Measurements from ENCODE around the gene ERC2.

The ERC2 gene

DNA sequence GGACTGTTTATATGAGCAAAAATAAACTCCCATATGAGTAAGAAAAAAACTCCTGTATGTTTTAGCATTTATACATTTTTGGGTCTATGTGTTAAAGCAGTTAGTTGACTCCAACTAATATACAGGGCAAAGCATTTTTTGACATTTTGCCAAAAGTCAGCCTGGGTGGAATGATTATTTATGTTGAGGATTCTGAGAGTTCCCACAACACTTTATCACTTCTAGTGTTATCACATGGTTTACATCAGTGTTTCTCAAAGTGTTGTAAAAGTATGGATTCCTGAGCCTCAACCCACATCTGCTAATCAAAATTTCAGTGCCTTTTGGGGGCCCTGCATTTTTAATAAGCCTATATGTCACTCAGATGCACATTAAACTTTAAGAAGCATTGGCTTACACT, 643.9 kb downstream of the ERC2 start:
- H3K4me3 ChIP-seq (ENCODE audit: low read length), result no peak overlapping the region
- no peak for DNase-seq (ENCODE audit: low read depth)
- TF ChIP-seq, protein P1, sequence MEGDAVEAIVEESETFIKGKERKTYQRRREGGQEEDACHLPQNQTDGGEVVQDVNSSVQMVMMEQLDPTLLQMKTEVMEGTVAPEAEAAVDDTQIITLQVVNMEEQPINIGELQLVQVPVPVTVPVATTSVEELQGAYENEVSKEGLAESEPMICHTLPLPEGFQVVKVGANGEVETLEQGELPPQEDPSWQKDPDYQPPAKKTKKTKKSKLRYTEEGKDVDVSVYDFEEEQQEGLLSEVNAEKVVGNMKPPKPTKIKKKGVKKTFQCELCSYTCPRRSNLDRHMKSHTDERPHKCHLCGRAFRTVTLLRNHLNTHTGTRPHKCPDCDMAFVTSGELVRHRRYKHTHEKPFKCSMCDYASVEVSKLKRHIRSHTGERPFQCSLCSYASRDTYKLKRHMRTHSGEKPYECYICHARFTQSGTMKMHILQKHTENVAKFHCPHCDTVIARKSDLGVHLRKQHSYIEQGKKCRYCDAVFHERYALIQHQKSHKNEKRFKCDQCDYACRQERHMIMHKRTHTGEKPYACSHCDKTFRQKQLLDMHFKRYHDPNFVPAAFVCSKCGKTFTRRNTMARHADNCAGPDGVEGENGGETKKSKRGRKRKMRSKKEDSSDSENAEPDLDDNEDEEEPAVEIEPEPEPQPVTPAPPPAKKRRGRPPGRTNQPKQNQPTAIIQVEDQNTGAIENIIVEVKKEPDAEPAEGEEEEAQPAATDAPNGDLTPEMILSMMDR (conservative IDR thresholded peaks at IDR 0.05; ENCODE audit: low read length), result no peak

GRCh38 chr3:55823829-55824228, 644.4 kb downstream of the ERC2 start:
- TF ChIP-seq, protein P1 (conservative IDR thresholded peaks at IDR 0.05; ENCODE audit: low read length), result no peak
- no peak overlapping the region for H3K4me3 ChIP-seq (ENCODE audit: low read length)
- no peak for DNase-seq (ENCODE audit: low read depth)

DNA sequence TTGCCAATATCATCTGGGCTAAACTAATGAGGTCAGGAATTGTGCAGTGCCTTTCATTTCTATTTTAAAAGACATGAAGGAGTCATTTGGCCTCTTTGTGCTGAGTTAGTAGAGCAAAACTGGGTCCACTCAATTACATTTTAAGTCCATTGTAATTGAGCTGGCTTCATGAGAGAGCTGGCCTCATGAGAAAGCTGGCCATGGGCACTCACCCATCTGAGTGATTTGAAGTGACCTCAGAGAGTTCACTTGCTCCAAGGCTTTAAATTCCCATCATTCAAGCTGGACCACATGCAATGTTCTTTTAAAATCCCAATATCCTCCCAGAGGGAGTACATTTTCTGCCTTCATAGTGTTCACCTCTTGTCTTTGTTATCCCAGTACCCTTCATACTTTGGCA, 645.3 kb downstream of the ERC2 start:
- DNase-seq (ENCODE audit: low read depth), result no peak
- TF ChIP-seq, protein P1 (conservative IDR thresholded peaks at IDR 0.05; ENCODE audit: low read length), result no peak

DNA sequence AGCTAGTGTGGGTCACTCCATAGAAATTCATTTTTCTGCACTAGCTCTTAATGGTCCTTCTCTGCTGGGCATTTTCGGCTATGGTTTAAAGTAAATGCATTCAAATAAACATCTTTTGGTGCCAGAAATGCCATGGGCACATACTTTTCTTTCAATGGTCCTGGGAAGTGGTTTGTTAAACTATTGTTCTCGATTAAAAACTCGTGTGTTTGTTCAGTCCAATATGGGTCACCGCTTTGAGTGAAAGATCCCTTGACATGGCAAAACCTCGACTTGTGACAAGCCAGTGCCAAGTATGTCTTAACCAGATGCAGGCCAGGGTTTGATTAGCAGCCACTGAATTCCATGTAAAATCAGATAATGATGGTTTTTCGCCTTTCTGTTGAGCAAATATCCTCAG, 649.3 kb downstream of the ERC2 start:
- TF ChIP-seq, protein P1 (conservative IDR thresholded peaks at IDR 0.05; ENCODE audit: low read length), result no peak
- H3K4me3 ChIP-seq (ENCODE audit: low read length), result no peak overlapping the region
- no peak for DNase-seq (ENCODE audit: low read depth)

More for the DNA sequence above, 645.3 kb downstream of the ERC2 start:
- no peak overlapping the region for H3K4me3 ChIP-seq (ENCODE audit: low read length)

- DNase-seq (ENCODE audit: low read depth), result no peak
- no peak overlapping the region for H3K4me3 ChIP-seq (ENCODE audit: low read length)
- TF ChIP-seq, protein P1 (conservative IDR thresholded peaks at IDR 0.05; ENCODE audit: low read length), result no peak
These were observed 649.8 kb downstream of the ERC2 start for GRCh38 chr3:55818485-55818884.

DNA sequence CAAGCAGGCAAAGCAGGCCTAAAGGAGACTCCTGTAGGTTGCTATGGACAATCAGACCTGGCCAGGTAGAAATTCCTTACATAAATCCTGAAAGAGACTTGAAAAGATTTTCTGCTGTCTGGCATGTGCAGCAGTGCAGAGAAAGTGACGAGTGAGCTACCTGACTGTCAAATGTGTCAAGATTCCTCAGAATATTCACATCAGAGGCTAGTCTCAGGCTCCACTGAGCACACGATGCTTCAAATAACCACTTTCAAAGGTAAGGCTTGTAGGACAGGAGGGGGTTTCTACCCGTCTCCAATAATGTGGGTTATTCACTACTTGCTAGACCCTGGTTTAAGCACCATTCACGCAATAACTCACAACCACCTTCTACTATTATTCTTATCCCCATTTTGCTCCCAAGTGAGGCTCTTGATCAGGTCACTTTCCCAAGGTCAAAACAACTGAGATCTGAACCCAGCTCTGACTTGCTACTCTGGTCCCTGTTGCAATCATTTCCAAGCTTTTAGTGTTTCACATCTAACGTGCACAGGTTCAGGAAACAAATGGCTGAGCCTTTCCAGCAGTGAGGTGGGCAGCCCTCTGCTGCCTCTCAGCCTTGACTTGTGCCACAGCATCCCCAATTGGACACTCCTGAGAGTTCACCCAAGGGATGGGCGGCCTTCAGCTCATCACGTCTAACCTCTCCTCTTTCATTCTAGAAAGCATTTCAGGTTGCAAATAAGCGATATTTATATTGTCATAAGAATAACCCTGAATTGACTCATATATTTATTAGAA, 651.3 kb downstream of the ERC2 start:
- TF ChIP-seq, protein P1 (conservative IDR thresholded peaks at IDR 0.05; ENCODE audit: low read length), result no peak
- no peak overlapping the region for H3K4me3 ChIP-seq (ENCODE audit: low read length)
- no peak for DNase-seq (ENCODE audit: low read depth)

GRCh38 chr3:55815262-55815661, 653.0 kb downstream of the ERC2 start:
- no peak for DNase-seq (ENCODE audit: low read depth)
- no peak overlapping the region for H3K4me3 ChIP-seq (ENCODE audit: low read length)
- TF ChIP-seq, protein P1 (conservative IDR thresholded peaks at IDR 0.05; ENCODE audit: low read length), result no peak
